ENCODE results near the gene UMODL1.

- no peak for TF ChIP-seq POLR2A (IDR thresholded peaks at IDR 0.05)
- TF ChIP-seq POLR2AphosphoS5 (IDR thresholded peaks at IDR 0.05): no peak
Observed at GRCh38 chr21:42143111-42143510, 72.0 kb downstream of the UMODL1 start.
